ENCODE results near the gene NOC4L.

NOC4L gene

GRCh38 chr12:132196873-132197390 lies 52.7 kb downstream of the NOC4L start:
- ChIA-PET CTCF (interaction anchor here (0.7 kb wide), 1 partner anchor 418 kb away, joined by 3 read pairs; no protein-coding TSS in a partner anchor), POLR2A (no interaction called here)
- no peak for DNase-seq (ENCODE audit: low read depth, low spot score)
- no peak for TF ChIP-seq CTCF (IDR thresholded peaks at IDR 0.05; ENCODE audit: insufficient read depth, low read length, missing control alignments)
- H3K4me3 ChIP-seq (ENCODE audit: low read depth, low read length) = no peak overlapping the region

GRCh38 chr12:132197581-132198354 lies 53.5 kb downstream of the NOC4L start:
- ChIA-PET POLR2A (no interaction called here), CTCF (no interaction called here)
- H3K4me3 ChIP-seq (ENCODE audit: low read depth, low read length) = no peak overlapping the region
- no peak for TF ChIP-seq CTCF (IDR thresholded peaks at IDR 0.05; ENCODE audit: insufficient read depth, low read length, missing control alignments)
- DNase-seq (ENCODE audit: low read depth, low spot score) = no peak

DNA sequence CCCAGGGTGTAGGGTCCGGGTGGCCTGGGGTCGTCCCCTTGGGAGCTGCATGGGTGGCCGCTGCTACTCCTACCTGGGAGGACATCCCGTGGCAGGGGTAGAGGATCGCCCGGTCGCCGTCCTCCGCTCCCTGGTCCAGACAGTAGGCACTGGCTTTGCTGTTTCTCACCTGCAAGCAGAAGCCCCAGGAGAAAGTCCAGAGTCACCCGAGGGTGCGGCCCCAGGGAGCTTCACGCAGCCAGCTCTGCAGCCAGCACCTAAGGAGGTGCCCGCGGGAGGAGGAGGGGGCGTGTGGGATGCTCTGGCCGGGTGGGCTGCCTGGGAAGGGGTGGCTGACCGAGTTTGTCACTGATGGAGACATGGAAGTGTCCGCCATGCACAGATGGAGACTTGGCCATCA lies 54.8 kb downstream of the NOC4L start:
- ChIA-PET CTCF (no interaction called here), POLR2A (no interaction called here)
- TF ChIP-seq CTCF (IDR thresholded peaks at IDR 0.05; ENCODE audit: insufficient read depth, low read length, missing control alignments) = no peak
- H3K4me3 ChIP-seq (ENCODE audit: low read depth, low read length) = no peak overlapping the region
- no peak for DNase-seq (ENCODE audit: low read depth, low spot score)

DNA sequence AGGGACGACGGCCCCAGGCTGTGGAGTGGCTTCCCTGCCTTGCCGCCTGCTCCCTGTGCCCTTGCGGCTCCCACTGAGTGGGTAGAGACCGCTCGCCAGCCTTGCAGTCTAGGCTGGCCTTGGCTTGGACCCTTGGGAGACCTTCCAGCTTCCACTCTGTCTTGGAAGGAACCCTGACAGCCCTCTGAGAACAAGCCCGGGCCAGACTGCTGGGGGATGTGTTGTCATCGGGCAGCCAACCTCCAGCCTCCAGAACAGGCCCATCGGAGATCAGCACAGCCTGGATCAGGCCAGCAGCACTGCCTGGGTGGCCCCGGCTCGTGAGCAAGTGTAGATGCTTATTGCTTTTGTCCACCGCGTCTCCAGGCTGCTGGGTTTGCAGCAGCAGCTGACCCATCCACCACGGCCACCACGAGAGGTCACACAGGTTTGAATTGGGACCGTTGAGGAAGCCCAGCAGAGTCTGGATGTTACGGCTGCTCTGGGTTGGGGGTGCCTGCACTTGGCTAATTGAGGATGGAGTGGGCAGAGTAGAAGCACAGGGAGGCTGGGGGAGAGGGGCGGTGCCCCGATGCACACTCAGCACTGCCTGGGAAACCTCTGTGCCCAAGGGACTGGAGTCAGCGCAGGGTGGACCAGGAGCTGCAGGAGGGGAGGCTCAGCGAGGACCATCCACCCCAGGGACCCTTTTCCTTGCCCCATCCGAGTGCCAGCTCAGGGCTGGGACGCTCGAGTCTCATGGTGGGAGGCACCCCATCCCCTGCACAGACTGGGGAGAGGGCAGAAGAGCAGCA lies 55.5 kb downstream of the NOC4L start:
- POLR2A ChIA-PET = no interaction called here
- H3K4me3 ChIP-seq (ENCODE audit: low read depth, low read length) = no peak overlapping the region
- CTCF ChIA-PET = no interaction called here
- DNase-seq (ENCODE audit: low read depth, low spot score) = no peak
- no peak for TF ChIP-seq CTCF (IDR thresholded peaks at IDR 0.05; ENCODE audit: insufficient read depth, low read length, missing control alignments)

DNA sequence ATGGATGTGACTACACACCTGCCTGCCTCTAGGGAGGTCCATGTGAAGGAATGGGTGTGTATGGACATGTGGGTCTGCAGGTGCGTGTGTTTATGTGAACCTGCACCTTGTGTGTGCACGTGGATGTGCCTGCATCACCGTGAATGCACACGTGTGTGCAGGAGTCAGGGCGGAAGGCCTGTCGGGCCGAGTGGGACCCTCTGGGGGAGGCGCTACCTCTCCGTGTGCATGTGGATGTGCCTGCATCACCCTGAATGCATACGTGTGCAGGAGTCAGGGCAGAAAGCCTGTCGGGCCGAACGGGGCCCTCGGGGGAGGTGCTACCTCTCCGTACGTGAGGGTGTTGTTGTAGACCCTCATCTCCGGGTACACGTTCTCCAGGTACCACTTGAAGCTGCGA lies 56.5 kb downstream of the NOC4L start:
- no peak for TF ChIP-seq CTCF (IDR thresholded peaks at IDR 0.05; ENCODE audit: insufficient read depth, low read length, missing control alignments)
- ChIA-PET POLR2A (no interaction called here), CTCF (no interaction called here)
- no peak overlapping the region for H3K4me3 ChIP-seq (ENCODE audit: low read depth, low read length)
- DNase-seq (ENCODE audit: low read depth, low spot score) = no peak

GRCh38 chr12:132201391-132202120 lies 57.3 kb downstream of the NOC4L start:
- TF ChIP-seq CTCF (IDR thresholded peaks at IDR 0.05; ENCODE audit: insufficient read depth, low read length, missing control alignments) = no peak
- H3K4me3 ChIP-seq (ENCODE audit: low read depth, low read length) = no peak overlapping the region
- POLR2A ChIA-PET = no interaction called here
- CTCF ChIA-PET = no interaction called here
- DNase-seq (ENCODE audit: low read depth, low spot score) = no peak
